H1 (cell line): ENCODE results near the gene SULF2. TPM values are rescaled to one million over a fixed set of nuclear protein-coding genes. Genes with fewer than 3 reads are reported as not detected.

Source experiments
- CTCF ChIA-PET: fragments of 300-600 bp; sonication (Branson Sonifier 250); formaldehyde crosslinking; loops from one replicate; lab custom pipeline; 2021; ENCODE audit not compliant: partially characterized antibody; lab: Charles Lee
- POLR2A ChIA-PET: fragments of 300-600 bp; sonication (Branson Sonifier 250); formaldehyde crosslinking; loops from one replicate; lab custom pipeline; 2021; ENCODE audit warnings: inconsistent platforms; ENCODE audit not compliant: partially characterized antibody; lab: Charles Lee
- DNase-seq, 2 experiments: peaks; one replicate each; pipeline versions ENCODE4 v3.0.0 to v3.0.0-alpha.2; 2010 to 2022; ENCODE audit warnings: low spot score in 2 of 2, low read depth in 1 of 2, mixed read lengths in 1 of 2
- FAIRE-seq: peaks from 2 replicates; lab custom pipeline; 2011; peaks lifted over from hg19 to GRCh38; lab: Jason Lieb, UNC
- H2AFZ ChIP-seq: 2 replicates; pipeline ENCODE4 v1.8.1; 2012; ENCODE audit warnings: low read length, inconsistent platforms
- H2AK5ac ChIP-seq: 2 replicates; pipeline ENCODE4 v1.6.1; 2013; ENCODE audit warnings: low read depth, low read length
- H2BK120ac ChIP-seq: replicated peaks from 2 replicates; pipeline ENCODE3; 2013; ENCODE audit warnings: low read depth, low read length, inconsistent platforms
- H2BK12ac ChIP-seq: 2 replicates; pipeline ENCODE4 v1.6.1; 2013; ENCODE audit warnings: low read depth, low read length
- H2BK15ac ChIP-seq: 2 replicates; pipeline ENCODE4 v1.6.1; 2013; ENCODE audit warnings: low read length
- H2BK20ac ChIP-seq: 2 replicates; pipeline ENCODE4 v1.6.1; 2013; ENCODE audit warnings: low read length
- H2BK5ac ChIP-seq: 2 replicates; pipeline ENCODE4 v1.6.1; 2013; ENCODE audit warnings: low read depth, low read length
- H3K14ac ChIP-seq: 2 replicates; pipeline ENCODE4 v1.6.1; 2013; ENCODE audit warnings: inconsistent platforms; ENCODE audit not compliant: insufficient read length
- H3K18ac ChIP-seq: 2 replicates; pipeline ENCODE4 v1.6.1; 2013; ENCODE audit warnings: low read length; ENCODE audit errors: extremely low read depth
- H3K23ac ChIP-seq: 2 replicates; pipeline ENCODE4 v1.6.1; 2013; ENCODE audit warnings: inconsistent platforms; ENCODE audit not compliant: insufficient read length
- H3K23me2 ChIP-seq: 2 replicates; pipeline ENCODE4 v1.6.1; 2013; ENCODE audit warnings: low read depth, low read length
- H3K27ac ChIP-seq: 2 replicates; pipeline ENCODE4 v1.6.1; 2011; ENCODE audit warnings: low read depth, low read length, inconsistent platforms
- H3K27me3 ChIP-seq, 4 experiments: replicated peaks in 1 of 4; 1 replicate in 1 of 4; 2 replicates in 3 of 4; pipeline versions ENCODE4 v1.6.1 to v1.8.1; 2011 to 2013; ENCODE audit warnings: low read length in 3 of 4, mild to moderate bottlenecking in 3 of 4, inconsistent platforms in 2 of 4, mixed read lengths in 2 of 4, moderate library complexity in 1 of 4; ENCODE audit not compliant: control insufficient read depth in 3 of 4, insufficient read depth in 3 of 4; ENCODE audit errors: extremely low read depth in 1 of 4
- H3K36me3 ChIP-seq, 4 experiments: 2 replicates each; pipeline versions ENCODE4 v1.6.1 to v1.8.1; 2011 to 2013; ENCODE audit warnings: mild to moderate bottlenecking in 4 of 4, low read length in 3 of 4, moderate library complexity in 2 of 4, control low read depth in 1 of 4, inconsistent platforms in 1 of 4; ENCODE audit not compliant: insufficient read depth in 4 of 4, control insufficient read depth in 2 of 4
- H3K4ac ChIP-seq: replicated peaks from 2 replicates; pipeline ENCODE3; 2013; ENCODE audit warnings: low read length, low read depth, mixed read lengths, inconsistent platforms; ENCODE audit not compliant: insufficient read length
- H3K4me1 ChIP-seq, 4 experiments: replicated peaks in 1 of 4; 1 replicate in 1 of 4; 2 replicates in 3 of 4; pipeline versions ENCODE4 v1.6.1 to v1.8.1; 2011 to 2013; ENCODE audit warnings: low read length in 3 of 4, inconsistent platforms in 2 of 4, mixed read lengths in 1 of 4; ENCODE audit not compliant: insufficient read depth in 4 of 4, control insufficient read depth in 3 of 4
- H3K4me2 ChIP-seq, 2 experiments: 2 replicates each; pipeline versions ENCODE4 v1.6.1 to v1.8.1; 2011 to 2013; ENCODE audit warnings: low read depth in 2 of 2, low read length in 2 of 2, control low read depth in 1 of 2, inconsistent platforms in 1 of 2, mild to moderate bottlenecking in 1 of 2; ENCODE audit not compliant: insufficient read depth in 1 of 2
- H3K4me3 ChIP-seq, 4 experiments: fragments of 200-600, 300-600 bp in 1 of 4; sonication (generic), shearing (Covaris generic), sonication (Bioruptor Twin) in 1 of 4; 2 replicates each; pipeline versions ENCODE4 v1.5.1 to v1.8.1; 2011 to 2016; ENCODE audit warnings: low read length in 4 of 4, low read depth in 3 of 4, control low read depth in 2 of 4, inconsistent platforms in 2 of 4, mild to moderate bottlenecking in 2 of 4, mixed read lengths in 1 of 4, moderate library complexity in 1 of 4; ENCODE audit not compliant: insufficient read depth in 2 of 4; ENCODE audit errors: extremely low read depth in 1 of 4
- H3K56ac ChIP-seq: replicated peaks from 2 replicates; pipeline ENCODE3; 2013; ENCODE audit warnings: low read depth, mild to moderate bottlenecking, mixed read lengths, low read length, inconsistent platforms; ENCODE audit not compliant: insufficient read length
- H3K79me1 ChIP-seq: 2 replicates; pipeline ENCODE4 v1.6.1; 2013; ENCODE audit warnings: low read depth, low read length, control low read depth
- H3K79me2 ChIP-seq, 2 experiments: 2 replicates each; pipeline versions ENCODE4 v1.6.1 to v1.8.1; 2012 to 2013; ENCODE audit warnings: low read length in 2 of 2, mild to moderate bottlenecking in 2 of 2, inconsistent platforms in 1 of 2; ENCODE audit not compliant: insufficient read depth in 2 of 2, control insufficient read depth in 1 of 2
- H3K9ac ChIP-seq, 4 experiments: replicated peaks in 1 of 4; 1 replicate in 1 of 4; 2 replicates in 3 of 4; pipeline versions ENCODE4 v1.6.1 to v1.8.1; 2011 to 2013; ENCODE audit warnings: low read depth in 3 of 4, low read length in 3 of 4, control low read depth in 2 of 4, mild to moderate bottlenecking in 2 of 4, moderate library complexity in 2 of 4, inconsistent platforms in 1 of 4; ENCODE audit errors: extremely low read depth in 1 of 4
- H3K9me3 ChIP-seq, 2 experiments: 2 replicates each; pipeline versions ENCODE4 v1.6.1 to v1.8.1; 2012 to 2013; ENCODE audit warnings: mild to moderate bottlenecking in 2 of 2, moderate library complexity in 2 of 2, control low read depth in 1 of 2, inconsistent platforms in 1 of 2, low read depth in 1 of 2, low read length in 1 of 2, mixed read lengths in 1 of 2; ENCODE audit not compliant: insufficient read depth in 2 of 2
- H4K20me1 ChIP-seq, 2 experiments: replicated peaks in 1 of 2; 2 replicates each; pipeline versions ENCODE3 to v1.8.1; 2011 to 2013; ENCODE audit warnings: inconsistent platforms in 2 of 2, low read length in 2 of 2, mild to moderate bottlenecking in 1 of 2; ENCODE audit not compliant: insufficient read depth in 2 of 2, control insufficient read depth in 1 of 2
- H4K5ac ChIP-seq: 2 replicates; pipeline ENCODE4 v1.6.1; 2013; ENCODE audit warnings: low read length, low read depth, mixed read lengths, inconsistent platforms; ENCODE audit not compliant: insufficient read length
- H4K8ac ChIP-seq: 2 replicates; pipeline ENCODE4 v1.8.0; 2013; ENCODE audit warnings: mild to moderate bottlenecking, moderate library complexity, low read length, inconsistent platforms; ENCODE audit not compliant: insufficient read depth; ENCODE audit errors: extremely low read depth
- H4K91ac ChIP-seq: replicated peaks from 2 replicates; pipeline ENCODE3; 2013; ENCODE audit warnings: low read length, mixed read lengths, inconsistent platforms; ENCODE audit not compliant: insufficient read length
- BRCA1 ChIP-seq: IDR thresholded peaks from 2 replicates; pipeline ENCODE4 v1.6.1; 2012; ENCODE audit warnings: low read depth, low read length, improper control_type of control experiment
- CTBP2 ChIP-seq: IDR thresholded peaks from 2 replicates; pipeline ENCODE4 v1.7.0; 2011; ENCODE audit warnings: borderline replicate concordance, mild to moderate bottlenecking, moderate library complexity, mixed read lengths, low read length; ENCODE audit not compliant: insufficient read depth, insufficient read length
- HDAC2 ChIP-seq, 2 experiments: fragments of 300-600 bp in 1 of 2; sonication (generic) in 1 of 2; IDR thresholded peaks; 2 replicates each; pipeline ENCODE4 v1.6.1; 2011 to 2012; ENCODE audit warnings: low read depth in 2 of 2, low read length in 2 of 2, mild to moderate bottlenecking in 2 of 2, moderate library complexity in 2 of 2, borderline replicate concordance in 1 of 2, inconsistent platforms in 1 of 2
- HDAC6 ChIP-seq: IDR thresholded peaks from one replicate; pipeline ENCODE4 v1.7.1; 2012; ENCODE audit warnings: low read depth, mild to moderate bottlenecking, inconsistent platforms, low read length, moderate library complexity
- JUN ChIP-seq: IDR thresholded peaks from 2 replicates; pipeline ENCODE4 v1.6.1; 2011; ENCODE audit warnings: low read depth, mild to moderate bottlenecking, improper control_type of control experiment, low read length
- MAFK ChIP-seq: IDR thresholded peaks from 2 replicates; pipeline ENCODE4 v1.6.1; 2012; ENCODE audit warnings: low read depth, mild to moderate bottlenecking, improper control_type of control experiment, low read length
- NRF1 ChIP-seq: IDR thresholded peaks from 2 replicates; pipeline ENCODE4 v1.6.1; 2011; ENCODE audit warnings: mild to moderate bottlenecking, low read depth, low read length, improper control_type of control experiment
- RNF2 ChIP-seq: fragments of 200-900, 300-1000 bp; sonication (generic); IDR thresholded peaks from 2 replicates; pipeline ENCODE4 v1.7.1; 2016; ENCODE audit warnings: borderline replicate concordance, low read depth, mild to moderate bottlenecking, antibody characterized with exemption, low read length; ENCODE audit not compliant: poor library complexity, severe bottlenecking; ENCODE audit errors: missing control alignments
- SUZ12 ChIP-seq: fragments of 200-600 bp; sonication (generic); IDR thresholded peaks from 2 replicates; pipeline ENCODE4 v1.6.1; 2012; ENCODE audit warnings: mild to moderate bottlenecking, inconsistent platforms, low read length, moderate library complexity, mixed read lengths
- WGBS, 2 experiments: shearing (Covaris generic) in 1 of 2; methylation state at CpG; one replicate each; pipeline versions ENCODE4 v1.1.6 to v1.1.7; 2013 to 2015; ENCODE audit warnings: low lambda C conversion rate in 2 of 2, mixed read lengths in 2 of 2, inconsistent platforms in 1 of 2, low coverage in 1 of 2, missing lambda C conversion rate in 1 of 2; ENCODE audit not compliant: insufficient replicate concordance in 2 of 2, insufficient coverage in 1 of 2, insufficient read length in 1 of 2; ENCODE audit errors: extremely low coverage in 1 of 2, missing lambda C conversion rate in 1 of 2; 5-methylcytosine and 5-hydroxymethylcytosine counted together
- polyA plus RNA-seq, 7 experiments: library from polyadenylated mRNA; depleted of rRNA in 3 of 7; stranded (reverse) in 5 of 7; unstranded in 2 of 7; fragments of >200 nt in 5 of 7; fragments of 200-250 nt in 2 of 7; gene quantifications; 1 replicate in 5 of 7; 2 replicates in 1 of 7; 4 replicates in 1 of 7; pipeline versions ENCODE4 v1.2.1 to v1.2.3, GENCODE V29; 2011 to 2013; ENCODE audit warnings: missing spikeins in 2 of 7, mixed read lengths in 2 of 7
- total RNA-seq: library from RNA; stranded (reverse); fragmentation: NEBNext Ultra II Directional; extraction: Animal tissue kit (Norgen Biotek cat#: 25700); gene quantifications from 2 replicates; pipeline ENCODE4 v1.2.1, GENCODE V29; 2021

SULF2 gene
- total and polyA plus RNA-seq, 2 of the 8 experiments (the other 6 are each of a cell fraction or from before 2014, with no cell fraction given): 15.7 to 28.2 TPM

DNA sequence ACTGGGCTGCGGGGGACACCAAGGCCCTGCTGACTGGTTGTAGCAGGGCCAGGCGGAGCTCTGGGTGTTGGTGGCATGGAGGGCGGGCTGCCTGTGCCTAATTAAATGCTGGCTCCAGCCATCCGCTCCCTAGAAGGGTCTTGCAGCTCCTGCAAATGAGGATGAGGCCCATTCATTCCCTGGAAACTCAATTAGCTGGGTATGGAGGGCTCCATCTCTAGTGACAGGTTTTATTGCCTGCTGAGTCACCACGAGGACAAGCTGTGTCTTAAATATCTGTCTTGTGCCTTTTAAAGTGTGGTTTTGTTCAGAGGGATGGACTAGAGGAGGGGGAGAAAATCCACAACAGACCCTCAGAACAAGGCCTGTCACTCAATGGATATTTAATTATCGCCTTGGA is 60.9 kb downstream of the SULF2 start:
- Histone ChIP-seq H3K27ac (no peak overlapping the region), H2BK12ac (no peak overlapping the region), H4K5ac (no peak overlapping the region), H2BK5ac (no peak overlapping the region), H3K23ac (no peak overlapping the region), H3K9me3 (0 out of 4 replicates have a peak, but pooled peaks cover 3% of the 10 kb centered on the region in 2 experiments), H3K14ac (no peak overlapping the region), H3K4ac (no peak overlapping the region), H2BK20ac (no peak overlapping the region), H4K91ac (no peak overlapping the region), H3K23me2 (no peaks in the 10 kb centered on the region), H2BK120ac (no peak overlapping the region), H3K18ac (no peak overlapping the region), H3K4me1 (no peaks in the 10 kb centered on the region; a peak in 1 of 7 replicates), H2AK5ac (no peak overlapping the region), H3K9ac (no peak overlapping the region), H2BK15ac (no peak overlapping the region), H3K79me2 (no peaks in the 10 kb centered on the region), H3K36me3 (no peaks in the 10 kb centered on the region), H2AFZ (no peak overlapping the region), H3K56ac (no peak overlapping the region), H4K20me1 (no peaks in the 10 kb centered on the region), H3K79me1 (no peaks in the 10 kb centered on the region), H4K8ac (no peak overlapping the region), H3K4me3 (no peak overlapping the region), H3K4me2 (no peak overlapping the region), H3K27me3 (no peaks in the 10 kb centered on the region)
- 82% methylated on average over 6 of the region's 6 CpGs; no CpG with 5 or more reads in 1 of the 2 experiments for WGBS, 2 experiments
- ChIA-PET POLR2A (interaction anchor here (1.3 kb wide), 1 partner anchor 62 kb away, joined by 5 read pairs; no protein-coding TSS in a partner anchor), CTCF (interaction anchor here (0.6 to 2.4 kb wide), 19 partner anchors 11 to 897 kb away, joined by 3 to 11 read pairs (median 5); no protein-coding TSS in a partner anchor)
- TF ChIP-seq HDAC2 (IDR thresholded peaks at IDR 0.05; ENCODE audit: borderline replicate concordance in 1 of 2, low read depth in 2 of 2, low read length in 2 of 2) (no peak), MAFK (no peak), NRF1 (no peak), JUN (no peak), HDAC6 (no peak), BRCA1 (no peak), CTBP2 (no peak), SUZ12 (no peak), RNF2 (no peak)
- DNase-seq (no peak), FAIRE-seq (no peak)
